Activated CD8-positive, alpha-beta memory T cell treated with anti-CD3 and anti-CD28 coated beads, Interleukin-2, amount 10 ng/mL, durations not matched to agents 7 days and 5 days (primary cell): ENCODE data around the gene E2F4. TPM values are rescaled to one million over a fixed set of nuclear protein-coding genes. Genes with fewer than 3 reads are reported as not detected.
A peak's percentile ranks its signal among the peaks of the same experiment; 100 is the strongest.

Experiments
- ATAC-seq: fragments of 150-1000 bp; cut with Tn5 transposase; one replicate; pipeline ENCODE4 v1.10.0; 2021; ENCODE audit warnings: moderate library complexity
- CTCF ChIA-PET: fragments of 350-600 bp; sonication (Branson Sonifier 250); formaldehyde crosslinking; loops from one replicate; lab custom pipeline; 2021; ENCODE audit warnings: antibody characterized with exemption; lab: Charles Lee
- DNase-seq: peaks from one replicate; pipeline ENCODE4 v3.0.0-alpha.2; 2020
- H3K27ac Mint-ChIP-seq: one replicate; pipeline ENCODE4 v1.8.0; 2021; ENCODE audit warnings: mild to moderate bottlenecking, mixed read lengths
- H3K27me3 Mint-ChIP-seq: one replicate; pipeline ENCODE4 v1.8.0; 2021; ENCODE audit warnings: mixed read lengths
- H3K36me3 Mint-ChIP-seq: one replicate; pipeline ENCODE4 v1.8.0; 2021; ENCODE audit warnings: mild to moderate bottlenecking, mixed read lengths
- H3K4me1 Mint-ChIP-seq: one replicate; pipeline ENCODE4 v1.8.0; 2021; ENCODE audit warnings: mixed read lengths
- H3K4me3 Mint-ChIP-seq: one replicate; pipeline ENCODE4 v1.8.0; 2021; ENCODE audit warnings: mild to moderate bottlenecking, moderate library complexity, mixed read lengths
- H3K9me3 Mint-ChIP-seq: one replicate; pipeline ENCODE4 v1.8.0; 2022; ENCODE audit warnings: low read depth, mixed read lengths
- total RNA-seq, 2 experiments: library from RNA; stranded (reverse); gene quantifications; one replicate each; pipeline ENCODE4 v1.2.3, GENCODE V29; 2021

Gene E2F4
- total RNA-seq, 2 experiments from 2014 or later: 147 to 148 TPM

DNA sequence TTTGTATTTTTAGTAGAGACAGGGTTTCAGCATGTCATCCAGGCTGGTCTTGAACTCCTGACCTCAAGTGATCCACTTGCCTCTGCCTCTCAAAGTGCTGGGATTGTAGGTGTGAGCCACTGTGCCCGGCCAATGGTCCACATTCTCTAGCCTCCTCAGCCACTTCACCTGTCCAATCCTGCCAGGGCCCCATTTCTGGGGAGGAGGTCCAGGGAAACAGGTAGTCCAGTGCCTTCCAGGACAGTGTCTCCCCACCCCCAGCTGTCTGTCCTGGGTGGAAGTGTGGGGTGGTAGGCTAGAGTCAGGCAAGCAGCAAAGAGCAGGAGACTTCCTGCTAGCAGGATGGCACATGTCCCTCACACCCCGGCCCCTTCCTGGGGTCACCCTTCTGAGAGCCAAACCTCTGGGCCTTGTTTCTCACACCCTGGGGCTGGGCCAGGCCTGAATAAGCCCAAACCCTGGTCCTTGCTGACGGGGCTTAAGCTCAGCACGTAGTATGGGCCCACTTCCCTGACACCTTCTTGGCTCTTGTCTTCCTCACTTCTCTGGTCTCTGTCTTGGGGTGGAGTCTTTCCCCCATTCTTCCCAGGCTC is 50.3 kb downstream of the E2F4 start:
- Mint-ChIP-seq H3K4me1 (peaks cover 39% of the 10 kb centered on the region), H3K4me3 (no peak overlapping the region), H3K36me3 (peaks cover 11% of the 10 kb centered on the region), H3K27me3 (no peaks in the 10 kb centered on the region), H3K9me3 (no peaks in the 10 kb centered on the region), H3K27ac (peak overlapping the region; percentile 66)
- CTCF ChIA-PET: interaction anchor here (0.5 to 1.9 kb wide), 5 partner anchors 11 to 72 kb away, joined by 3 to 5 read pairs (median 3); partner anchors contain the start of genes NOL3 and TMEM208
- DNase-seq (no peak), ATAC-seq (no peak)

DNA sequence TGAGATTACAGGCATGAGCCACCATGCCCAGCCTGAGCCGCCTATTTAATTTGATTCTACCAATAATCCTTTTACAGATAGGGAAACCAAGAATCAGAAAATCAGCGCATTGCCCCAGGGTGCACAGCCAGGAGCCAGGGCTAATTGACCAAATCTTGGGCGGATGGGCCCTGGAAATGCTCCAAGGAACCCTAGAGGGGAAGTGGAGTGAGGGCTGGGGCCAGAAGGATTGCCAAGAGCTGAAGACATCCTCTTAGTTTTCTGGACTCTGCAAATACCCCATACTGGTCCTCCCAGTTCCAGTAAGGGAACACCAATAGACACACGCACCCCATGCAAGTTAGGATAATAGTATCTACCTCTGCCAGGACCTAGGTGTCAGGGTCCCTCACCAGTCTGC is 51.5 kb downstream of the E2F4 start:
- DNase-seq (no peak), ATAC-seq (no peak)
- Mint-ChIP-seq H3K27me3 (no peaks in the 10 kb centered on the region), H3K9me3 (no peaks in the 10 kb centered on the region), H3K36me3 (no peaks in the 10 kb centered on the region), H3K4me1 (peaks cover 44% of the 10 kb centered on the region), H3K4me3 (no peak overlapping the region), H3K27ac (peak overlapping the region; percentile 93)
- CTCF ChIA-PET: interaction anchor here (1.1 to 5.5 kb wide), 8 partner anchors 16 to 156 kb away, joined by 3 to 41 read pairs (median 6); partner anchors contain the start of genes E2F4, KCTD19, LRRC36 and PLEKHG4

- peak overlapping the region; percentile 87 for H3K4me3 Mint-ChIP-seq
- H3K36me3 Mint-ChIP-seq: no peaks in the 10 kb centered on the region
- H3K27me3 Mint-ChIP-seq: peaks cover 4% of the 10 kb centered on the region
- peak; percentile 94 for DNase-seq
- ATAC-seq: peak; percentile 69
- no peaks in the 10 kb centered on the region for H3K9me3 Mint-ChIP-seq
- H3K4me1 Mint-ChIP-seq: peaks cover 49% of the 10 kb centered on the region
- H3K27ac Mint-ChIP-seq: peak overlapping the region; percentile 93
- CTCF ChIA-PET: interaction anchor here (0.7 to 5.5 kb wide), 18 partner anchors 12 to 286 kb away, joined by 3 to 41 read pairs (median 4); partner anchors contain the start of genes E2F4, ELMO3, KCTD19 and LRRC36
These were observed 52.6 kb downstream of the E2F4 start for GRCh38 chr16:67244387-67245185.

DNA sequence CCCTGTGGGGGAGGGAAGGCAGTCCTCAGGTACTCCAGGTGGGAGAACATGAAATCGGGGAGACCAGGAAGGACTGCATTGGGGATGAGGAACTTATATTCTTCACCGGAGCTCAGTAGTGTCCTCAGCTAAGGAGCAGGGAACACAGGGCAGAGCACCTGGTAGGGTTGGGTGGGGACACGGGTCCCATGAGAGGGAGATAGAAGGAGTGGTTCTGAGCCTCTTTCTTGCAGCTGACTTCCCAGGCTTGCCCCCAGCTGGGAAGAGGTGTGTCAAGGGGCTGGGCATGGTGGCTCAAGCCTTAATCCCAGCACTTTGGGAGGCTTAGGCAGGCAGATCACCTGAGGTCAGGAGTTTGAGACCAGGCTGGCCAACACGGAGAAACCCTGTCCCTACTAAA is 53.2 kb downstream of the E2F4 start:
- Mint-ChIP-seq H3K4me3 (peak overlapping the region; percentile 87), H3K4me1 (peaks cover 55% of the 10 kb centered on the region), H3K9me3 (no peaks in the 10 kb centered on the region), H3K27me3 (peaks cover 10% of the 10 kb centered on the region), H3K27ac (peak overlapping the region; percentile 93), H3K36me3 (no peaks in the 10 kb centered on the region)
- CTCF ChIA-PET: interaction anchor here (1.0 to 5.5 kb wide), 10 partner anchors 18 to 276 kb away, joined by 3 to 41 read pairs (median 5); partner anchors contain the start of genes E2F4, ELMO3, PLEKHG4 and TMEM208
- no peak for DNase-seq
- ATAC-seq: no peak

GRCh38 chr16:67245674-67246080 is 53.7 kb downstream of the E2F4 start:
- H3K4me1 Mint-ChIP-seq: peaks cover 55% of the 10 kb centered on the region
- H3K9me3 Mint-ChIP-seq: no peaks in the 10 kb centered on the region
- peaks cover 12% of the 10 kb centered on the region for H3K27me3 Mint-ChIP-seq
- CTCF ChIA-PET: interaction anchor here (0.8 to 5.5 kb wide), 13 partner anchors 13 to 228 kb away, joined by 3 to 41 read pairs (median 4); partner anchors contain the start of genes E2F4, ELMO3, MATCAP1 and TMEM208
- H3K4me3 Mint-ChIP-seq: peak overlapping the region; percentile 87
- H3K27ac Mint-ChIP-seq: peak overlapping the region; percentile 93
- no peaks in the 10 kb centered on the region for H3K36me3 Mint-ChIP-seq
- ATAC-seq (no peak), DNase-seq (no peak)

DNA sequence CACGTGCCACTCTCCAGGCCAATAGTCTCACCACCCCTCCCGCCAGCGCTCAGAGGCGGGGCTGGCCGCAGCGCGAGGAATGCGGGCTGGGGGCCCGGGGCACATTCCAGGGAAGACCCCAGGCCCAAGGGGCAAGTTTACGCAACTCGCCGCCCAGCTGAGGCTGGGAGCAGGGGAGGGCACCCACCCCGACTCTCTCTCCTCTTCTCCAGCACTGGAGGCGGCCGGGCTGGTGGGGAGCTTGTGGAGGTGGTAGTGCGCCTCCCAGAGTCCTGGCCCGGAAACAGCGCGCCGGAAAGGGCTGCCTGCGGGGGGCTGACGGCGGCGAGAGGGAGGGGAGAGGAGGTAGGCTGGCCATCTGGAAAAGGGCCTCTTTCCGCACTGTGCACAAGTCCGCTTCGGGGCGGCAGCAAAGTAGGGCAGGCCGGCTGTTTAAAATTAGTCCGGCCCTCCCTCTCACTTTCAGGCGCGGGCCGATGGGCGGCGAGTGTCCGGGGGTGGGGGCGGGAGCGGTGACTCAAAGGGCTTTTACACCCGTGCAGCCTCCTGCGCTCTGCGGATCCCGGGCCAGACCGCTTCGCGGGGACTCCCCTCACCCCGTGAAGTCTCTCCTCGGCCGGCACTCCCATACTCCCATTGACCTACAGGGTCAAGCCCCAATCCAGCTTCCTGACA is 54.3 kb downstream of the E2F4 start:
- H3K27me3 Mint-ChIP-seq: peaks cover 12% of the 10 kb centered on the region
- peak overlapping the region; percentile 87 for H3K4me3 Mint-ChIP-seq
- peak overlapping the region; percentile 93 for H3K27ac Mint-ChIP-seq
- peaks cover 54% of the 10 kb centered on the region for H3K4me1 Mint-ChIP-seq
- H3K9me3 Mint-ChIP-seq: no peaks in the 10 kb centered on the region
- H3K36me3 Mint-ChIP-seq: no peaks in the 10 kb centered on the region
- CTCF ChIA-PET: interaction anchor here (0.8 to 5.8 kb wide), 14 partner anchors 14 to 228 kb away, joined by 3 to 41 read pairs (median 4); partner anchors contain the start of genes E2F4, ELMO3, MATCAP1 and TMEM208
- peak; percentile 81 for DNase-seq
- ATAC-seq: peak; percentile 11

GRCh38 chr16:67246756-67247191 is 54.8 kb downstream of the E2F4 start:
- peak; percentile 1 for ATAC-seq
- peak overlapping the region; percentile 87 for H3K4me3 Mint-ChIP-seq
- no peaks in the 10 kb centered on the region for H3K9me3 Mint-ChIP-seq
- peaks cover 12% of the 10 kb centered on the region for H3K27me3 Mint-ChIP-seq
- no peaks in the 10 kb centered on the region for H3K36me3 Mint-ChIP-seq
- CTCF ChIA-PET: interaction anchor here (0.6 to 5.8 kb wide), 16 partner anchors 14 to 506 kb away, joined by 3 to 41 read pairs (median 4); partner anchors contain the start of genes E2F4, ELMO3, MATCAP1 and TMEM208
- peak; percentile 72 for DNase-seq
- peak overlapping the region; percentile 93 for H3K27ac Mint-ChIP-seq
- H3K4me1 Mint-ChIP-seq: peaks cover 49% of the 10 kb centered on the region

- Mint-ChIP-seq H3K27ac (peak within 1 kb of the TSS; percentile 93), H3K9me3 (no peaks in the 10 kb centered on the region), H3K4me3 (peak within 1 kb of the TSS; percentile 87), H3K36me3 (no peaks in the 10 kb centered on the region), H3K27me3 (peaks cover 12% of the 10 kb centered on the region), H3K4me1 (peaks cover 45% of the 10 kb centered on the region)
- CTCF ChIA-PET: interaction anchor here (0.6 to 5.8 kb wide), 19 partner anchors 13 to 505 kb away, joined by 3 to 41 read pairs (median 5); partner anchors contain the start of genes E2F4, ELMO3, FBXL8 and TMEM208
- ATAC-seq (peak; percentile 74), DNase-seq (peak; percentile 99)
These were observed 55.5 kb downstream of the E2F4 start, which contains the start of gene FHOD1 for GRCh38 chr16:67247192-67248072. Gene FHOD1, minus strand, starts transcription at chr16:67247481. Its CDS starts 71 bp downstream, at chr16:67247410.

- CTCF ChIA-PET: interaction anchor here (0.7 to 5.8 kb wide), 16 partner anchors 13 to 230 kb away, joined by 3 to 41 read pairs (median 4); partner anchors contain the start of genes E2F4, ELMO3, FBXL8 and TMEM208
- H3K4me1 Mint-ChIP-seq: peaks cover 43% of the 10 kb centered on the region
These were observed 56.1 kb downstream of the E2F4 start for GRCh38 chr16:67248073-67248400.

More at GRCh38 chr16:67248073-67248400, 56.1 kb downstream of the E2F4 start:
- ATAC-seq (no peak), DNase-seq (no peak)
- no peaks in the 10 kb centered on the region for H3K9me3 Mint-ChIP-seq
- H3K27me3 Mint-ChIP-seq: peaks cover 12% of the 10 kb centered on the region
- peak overlapping the region; percentile 87 for H3K4me3 Mint-ChIP-seq
- no peaks in the 10 kb centered on the region for H3K36me3 Mint-ChIP-seq
- H3K27ac Mint-ChIP-seq: peak overlapping the region; percentile 93
